Measurements from ENCODE around the gene EFNA5. TPM values are rescaled to one million over a fixed set of nuclear protein-coding genes. Genes with fewer than 3 reads are reported as not detected.
A peak's percentile ranks its signal among the peaks of the same experiment; 100 is the strongest.

EFNA5 gene
- total and polyA plus RNA-seq, 2 of the 8 experiments (the other 6 are each of a cell fraction or from before 2014, with no cell fraction given) = 9.6 to 21.8 TPM

GRCh38 chr5:107670087-107670931, 428 bp downstream of the EFNA5 start (continued):
- TF ChIP-seq RNF2 (IDR thresholded peaks at IDR 0.05; ENCODE audit: borderline replicate concordance, low read depth, low read length, missing control alignments, poor library complexity, severe bottlenecking) = peak; percentile 61
- TF ChIP-seq CTBP2 (IDR thresholded peaks at IDR 0.05; ENCODE audit: borderline replicate concordance, insufficient read depth, insufficient read length, low read length) = peak; percentile 67
- peak; percentile 42 for TF ChIP-seq CREB1 (IDR thresholded peaks at IDR 0.05)
- TF ChIP-seq TAF1 (IDR thresholded peaks at IDR 0.05; ENCODE audit: low read depth, low read length) = peak; percentile 26; the same call in 1 of the 2 replicates
- no peak for TF ChIP-seq CHD1 (IDR thresholded peaks at IDR 0.05; ENCODE audit: low read depth, low read length)
- peak; percentile 35 for TF ChIP-seq ASH2L (IDR thresholded peaks at IDR 0.05; ENCODE audit: low read length)

Data from H1 (cell line).